HCT116 (cell line): ENCODE data around the gene RAB8A. TPM values are rescaled to one million over a fixed set of nuclear protein-coding genes. Genes with fewer than 3 reads are reported as not detected.
A peak's percentile ranks its signal among the peaks of the same experiment; 100 is the strongest.

ENCODE experiments used
- ATAC-seq: fragments of 200-7000 bp; cut with Tn5 transposase; 2 replicates; pipeline ENCODE4 v1.9.1; 2020; ENCODE audit warnings: mild to moderate bottlenecking, moderate library complexity
- BruUV-seq: library from RNA; stranded (reverse); fragments of 400-500 nt; replicated peaks from 2 replicates; lab custom pipeline; 2021; lab: Mats Ljungman, UMichigan
- CTCF ChIA-PET: fragments of 300-600 bp; sonication (Branson Sonifier 250); formaldehyde crosslinking; loops from one replicate; lab custom pipeline; 2021; ENCODE audit warnings: antibody characterized with exemption; lab: Charles Lee
- POLR2A ChIA-PET: fragments of 300-600, 350-600 bp; sonication (Branson Sonifier 250); formaldehyde crosslinking; loops from one replicate; lab custom pipeline; 2021; ENCODE audit warnings: antibody characterized with exemption; lab: Charles Lee
- RAD21 ChIA-PET, 2 experiments: fragments of 300-600 bp; sonication (Branson Sonifier 250); formaldehyde crosslinking; loops; one replicate each; lab custom pipeline; 2023; ENCODE audit warnings: low total read pairs in 2 of 2; ENCODE audit not compliant: uncharacterized antibody in 2 of 2, unreplicated experiment in 2 of 2, low non-redundant PET in 1 of 2; lab: Charles Lee
- DNase-seq: peaks from one replicate; pipeline ENCODE4 v3.0.0-alpha.2; 2010; ENCODE audit warnings: low read depth, low spot score
- H2AFZ ChIP-seq: fragments of 200-600 bp; shearing (Covaris generic), sonication (generic); 2 replicates; pipeline ENCODE4 v1.6.1; 2017; ENCODE audit warnings: low read depth, mixed run types, mixed read lengths, antibody characterized with exemption, low read length; ENCODE audit not compliant: poor library complexity, severe bottlenecking
- H3K27ac ChIP-seq: 2 replicates; pipeline ENCODE4 v1.5.1; 2012; ENCODE audit warnings: low read depth, low read length
- H3K27me3 ChIP-seq: fragments of 200-600 bp; sonication (generic); 2 replicates; pipeline ENCODE4 v1.6.1; 2016; ENCODE audit warnings: mixed run types, low read length, mixed read lengths; ENCODE audit not compliant: insufficient read depth
- H3K36me3 ChIP-seq, 2 experiments: fragments of 200-500 bp in 1 of 2; fragments of 200-600 bp in 1 of 2; sonication (Bioruptor generic) in 1 of 2; sonication (generic) in 1 of 2; 2 replicates each; pipeline versions ENCODE4 v1.5.1 to v1.6.1; 2014 to 2016; ENCODE audit warnings: low read length in 2 of 2, inconsistent platforms in 1 of 2, mixed read lengths in 1 of 2, mixed run types in 1 of 2; ENCODE audit not compliant: insufficient read depth in 2 of 2, control insufficient read depth in 1 of 2
- H3K4me1 ChIP-seq, 2 experiments: fragments of 200-600 bp in 1 of 2; sonication (generic) in 1 of 2; 2 replicates each; pipeline versions ENCODE4 v1.5.1 to v1.6.1; 2012 to 2017; ENCODE audit warnings: low read length in 2 of 2, inconsistent platforms in 1 of 2, mild to moderate bottlenecking in 1 of 2, mixed read lengths in 1 of 2, mixed run types in 1 of 2, moderate library complexity in 1 of 2; ENCODE audit not compliant: insufficient read depth in 2 of 2, control insufficient read depth in 1 of 2
- H3K4me2 ChIP-seq: fragments of 200-600 bp; sonication (generic); 2 replicates; pipeline ENCODE4 v1.6.1; 2017; ENCODE audit warnings: mixed run types, low read length, mixed read lengths
- H3K4me3 ChIP-seq, 2 experiments: fragments of 200-600 bp in 1 of 2; sonication (generic) in 1 of 2; replicated peaks in 1 of 2; 2 replicates each; pipeline ENCODE4 v1.5.1; 2011 to 2016; ENCODE audit warnings: low read length in 2 of 2, control low read depth in 1 of 2, low read depth in 1 of 2, mild to moderate bottlenecking in 1 of 2, mixed read lengths in 1 of 2, mixed run types in 1 of 2
- H3K79me2 ChIP-seq: fragments of 200-600 bp; sonication (generic); 2 replicates; pipeline ENCODE4 v1.6.1; 2017; ENCODE audit warnings: mild to moderate bottlenecking, mixed run types, low read length, moderate library complexity, mixed read lengths; ENCODE audit not compliant: insufficient read depth
- H3K9ac ChIP-seq: fragments of 200-600 bp; sonication (generic); 2 replicates; pipeline ENCODE4 v1.6.1; 2016; ENCODE audit warnings: low read length, mixed read lengths
- H3K9me2 ChIP-seq: fragments of 200-600 bp; sonication (generic), shearing (Covaris generic); 2 replicates; pipeline ENCODE4 v1.6.1; 2017; ENCODE audit warnings: mixed run types, mild to moderate bottlenecking, moderate library complexity; ENCODE audit not compliant: insufficient read depth
- H3K9me3 ChIP-seq, 2 experiments: fragments of 200-500 bp in 1 of 2; fragments of 200-600 bp in 1 of 2; sonication (Bioruptor generic) in 1 of 2; sonication (generic) in 1 of 2; 2 replicates each; pipeline ENCODE4 v1.6.1; 2014 to 2017; ENCODE audit warnings: low read length in 2 of 2, mixed read lengths in 2 of 2, inconsistent platforms in 1 of 2, low read depth in 1 of 2, mild to moderate bottlenecking in 1 of 2, mixed run types in 1 of 2, moderate library complexity in 1 of 2; ENCODE audit not compliant: control insufficient read depth in 1 of 2, insufficient read depth in 1 of 2
- H4K20me1 ChIP-seq: fragments of 200-600 bp; sonication (generic), shearing (Covaris generic); 2 replicates; pipeline ENCODE4 v1.6.1; 2017; ENCODE audit warnings: mixed run types, mild to moderate bottlenecking, moderate library complexity; ENCODE audit not compliant: insufficient read depth
- CBX3 ChIP-seq: IDR thresholded peaks from 2 replicates; pipeline ENCODE4 v1.6.1; 2012; ENCODE audit warnings: low read depth
- CEBPB ChIP-seq: IDR thresholded peaks from 2 replicates; pipeline ENCODE4 v1.6.1; 2012; ENCODE audit warnings: low read depth
- ELF1 ChIP-seq: IDR thresholded peaks from 2 replicates; pipeline ENCODE4 v1.6.1; 2012; ENCODE audit warnings: low read depth, borderline replicate concordance
- EZH2 ChIP-seq: fragments of 200-600 bp; sonication (generic); IDR thresholded peaks from 2 replicates; pipeline ENCODE4 v1.6.1; 2017; ENCODE audit warnings: antibody characterized with exemption, mixed run types
- EZH2phosphoT487 ChIP-seq: fragments of 200-600 bp; IDR thresholded peaks from 2 replicates; pipeline ENCODE4 v1.6.1; 2018; ENCODE audit warnings: antibody characterized with exemption, borderline replicate concordance
- JUND ChIP-seq: IDR thresholded peaks from 2 replicates; pipeline ENCODE4 v1.6.1; 2012
- MAX ChIP-seq: IDR thresholded peaks from 2 replicates; pipeline ENCODE4 v1.6.1; 2012
- POLR2A ChIP-seq: IDR thresholded peaks from 2 replicates; pipeline ENCODE4 v1.7.0; 2011; ENCODE audit warnings: borderline replicate concordance; ENCODE audit not compliant: insufficient read depth, insufficient read length; ENCODE audit errors: extremely low read depth
- POLR2AphosphoS5 ChIP-seq: IDR thresholded peaks from 2 replicates; pipeline ENCODE4 v1.6.1; 2011; ENCODE audit warnings: mild to moderate bottlenecking, low read depth, low read length, moderate library complexity
- RAD21 ChIP-seq: IDR thresholded peaks from 2 replicates; pipeline ENCODE4 v1.6.1; 2012; ENCODE audit warnings: low read depth, mild to moderate bottlenecking
- REST ChIP-seq: IDR thresholded peaks from 2 replicates; pipeline ENCODE4 v1.6.1; 2012; ENCODE audit warnings: low read depth
- SP1 ChIP-seq: IDR thresholded peaks from 2 replicates; pipeline ENCODE4 v1.6.1; 2012; ENCODE audit warnings: low read depth
- SRF ChIP-seq: IDR thresholded peaks from 2 replicates; pipeline ENCODE4 v1.6.1; 2012; ENCODE audit warnings: low read depth
- YY1 ChIP-seq: IDR thresholded peaks from 2 replicates; pipeline ENCODE4 v1.6.1; 2011; ENCODE audit warnings: low read length, low read depth, moderate library complexity, mild to moderate bottlenecking; ENCODE audit not compliant: insufficient replicate concordance; ENCODE audit errors: extremely low read depth
- ZFX ChIP-seq: fragments of 450-650 bp; IDR thresholded peaks from 2 replicates; pipeline ENCODE4 v1.6.1; 2017
- intact Hi-C: fragments of 100-400 bp; cut with micrococcal nuclease; formaldehyde crosslinking; loops from 2 replicates; pipeline ENCODE4 v1.10.0; 2022
- total RNA-seq: library from RNA; stranded (reverse); gene quantifications from one replicate; pipeline ENCODE4 v1.2.1, GENCODE V29; 2021; ENCODE audit not compliant: unreplicated experiment
- TF ChIP-seq, protein P1 (sequence below): IDR thresholded peaks from 2 replicates; pipeline ENCODE4 v1.6.1; 2012

Gene RAB8A
- total RNA-seq, 1 experiment from 2014 or later = 116 TPM

GRCh38 chr19:16064209-16064889 lies 47.3 kb upstream of the RAB8A start:
- no peak for DNase-seq
- Histone ChIP-seq H3K9ac (no peak overlapping the region), H3K4me1 (peaks cover 10 to 46% of the 10 kb centered on the region in 2 experiments), H3K4me2 (no peak overlapping the region), H3K27ac (no peak overlapping the region), H2AFZ (no peak overlapping the region), H3K27me3 (no peaks in the 10 kb centered on the region), H3K9me3 (peaks cover 0 to 8% of the 10 kb centered on the region in 2 experiments; a peak in 1 of 4 replicates), H3K9me2 (no peaks in the 10 kb centered on the region), H3K79me2 (peaks cover 26% of the 10 kb centered on the region), H3K4me3 (no peak overlapping the region), H3K36me3 (no peaks in the 10 kb centered on the region), H4K20me1 (no peaks in the 10 kb centered on the region)
- ChIA-PET POLR2A (interaction anchor here (1.1 kb wide), 1 partner anchor 10 kb away, joined by 3 read pairs; no protein-coding TSS in a partner anchor), CTCF (interaction anchor here (0.7 to 2.5 kb wide), 3 partner anchors 7 to 47 kb away, joined by 3 to 9 read pairs (median 4); no protein-coding TSS in a partner anchor), RAD21 (no interaction called here)
- intact Hi-C loops = no loop called here
- ATAC-seq = no peak
- BruUV-seq = no TSS peak
- TF ChIP-seq CEBPB (no peak), CBX3 (no peak)

GRCh38 chr19:16066611-16067104 lies 45.0 kb upstream of the RAB8A start:
- no peak overlapping the region for H2AFZ ChIP-seq
- peak overlapping the region; percentile 95 to 96 for H3K4me3 ChIP-seq
- TF ChIP-seq CEBPB (no peak), JUND (no peak), ZFX (no peak), MAX (peak; percentile 60; the same call in 1 of the 2 replicates), YY1 (peak; percentile 47), RAD21 (peak; percentile 74), SRF (no peak), REST (no peak), EZH2phosphoT487 (no peak), SP1 (peak; percentile 20; the same call in 1 of the 2 replicates), POLR2A (no peak), CBX3 (peak; percentile 94), ELF1 (no peak; the same call in 1 of the 2 replicates), POLR2AphosphoS5 (peak; percentile 52; the same call in 1 of the 2 replicates), EZH2 (no peak)
- TF ChIP-seq, protein P1, sequence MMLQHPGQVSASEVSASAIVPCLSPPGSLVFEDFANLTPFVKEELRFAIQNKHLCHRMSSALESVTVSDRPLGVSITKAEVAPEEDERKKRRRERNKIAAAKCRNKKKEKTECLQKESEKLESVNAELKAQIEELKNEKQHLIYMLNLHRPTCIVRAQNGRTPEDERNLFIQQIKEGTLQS = no peak

More at GRCh38 chr19:16066611-16067104, 45.0 kb upstream of the RAB8A start:
- Histone ChIP-seq H3K9me3 (no peaks in the 10 kb centered on the region), H3K27ac (peak overlapping the region; percentile 83), H3K9ac (peak overlapping the region; percentile 88), H3K4me2 (peak overlapping the region; percentile 80), H3K79me2 (peaks cover 49% of the 10 kb centered on the region), H3K36me3 (peaks cover 0 to 3% of the 10 kb centered on the region in 2 experiments; a peak in 1 of 4 replicates), H3K27me3 (no peaks in the 10 kb centered on the region), H3K4me1 (peaks cover 24 to 69% of the 10 kb centered on the region in 2 experiments), H4K20me1 (no peaks in the 10 kb centered on the region), H3K9me2 (no peaks in the 10 kb centered on the region)
- ATAC-seq (peak; percentile 51), DNase-seq (peak; percentile 80)
- ChIA-PET RAD21 (interaction anchor here in 1 of 2 experiments (0.7 to 1.4 kb wide), 2 partner anchors 25 to 77 kb away, joined by 3 to 7 read pairs; no protein-coding TSS in a partner anchor), POLR2A (interaction anchor here (2.1 kb wide), 1 partner anchor 12 kb away, joined by 8 read pairs; no protein-coding TSS in a partner anchor), CTCF (interaction anchor here (1.5 to 1.8 kb wide), 2 partner anchors 8 to 131 kb away, joined by 3 to 6 read pairs; partner anchors contain the start of gene AP1M1)
- intact Hi-C loops = loop anchor here (2.0 to 5.0 kb wide), 2 partner anchors 116 to 229 kb away; no protein-coding TSS in a partner anchor
- no TSS peak for BruUV-seq
